HEK293 (cell line): ENCODE measurements around the gene SPATA7.

ENCODE experiments used
- ZNF433 ChIP-seq: fragments of 450-650 bp; formaldehyde crosslinking; IDR thresholded peaks from 2 replicates; pipeline ENCODE4 v1.5.1; 2016; ENCODE audit warnings: missing biosample characterization, missing genetic modification characterization, low read depth
- ZNF791 ChIP-seq: fragments of 450-650 bp; formaldehyde crosslinking; IDR thresholded peaks from 2 replicates; pipeline ENCODE4 v1.5.1; 2016; ENCODE audit warnings: missing biosample characterization, missing genetic modification characterization

- TF ChIP-seq ZNF791 (tag by site-specific recombination) (no peak), ZNF433 (tag by site-specific recombination) (no peak)
Measured at GRCh38 chr14:88380405-88380804, 5.1 kb upstream of the SPATA7 start.
